Upper lobe of left lung (tissue), 4 donors: ENCODE data around the gene HBG2.

Experiments
- CTCF ChIP-seq, 6 experiments: fragments of 450-650 bp in 4 of 6; fragments of 200-600 bp in 2 of 6; sonication (generic) in 2 of 6; IDR thresholded peaks; one replicate each; pipeline ENCODE4 v1.5.1; 2016 to 2019; ENCODE audit warnings: antibody characterized with exemption in 6 of 6
- POLR2A ChIP-seq, 4 donors: fragments of 450-650 bp; IDR thresholded peaks; one replicate each; pipeline ENCODE4 v1.5.1; 2016 to 2017; ENCODE audit warnings: antibody characterized with exemption in 4 of 4, mild to moderate bottlenecking in 2 of 4

DNA sequence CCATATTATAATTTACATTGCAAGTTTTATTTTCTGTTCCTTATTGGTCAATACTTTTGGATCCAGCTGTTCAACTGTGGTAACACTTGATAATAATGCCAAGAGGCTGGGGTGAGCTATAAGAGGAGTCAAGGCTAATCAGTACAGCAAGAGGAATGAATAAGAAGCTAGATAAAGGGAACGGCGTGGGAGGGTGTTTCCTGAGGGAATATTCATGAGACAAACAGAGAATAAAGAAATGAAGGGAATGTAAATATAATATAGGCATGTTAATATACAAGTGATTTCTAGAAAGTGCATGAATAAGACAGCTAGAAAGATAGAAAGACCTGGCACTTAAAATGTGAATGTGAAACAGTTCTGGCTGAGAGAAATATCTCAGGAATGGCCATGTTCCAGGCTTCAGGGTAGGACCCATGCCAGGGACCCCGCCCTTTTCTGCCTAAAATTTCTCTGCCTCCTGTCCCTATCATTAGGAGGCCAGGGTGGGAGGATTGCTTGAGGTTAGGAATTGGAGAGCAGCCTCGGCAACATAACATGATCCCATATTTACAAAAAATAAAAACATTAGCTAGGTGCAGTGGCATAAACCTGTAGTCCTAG is 43.2 kb upstream of the HBG2 start:
- no peak for TF ChIP-seq CTCF (IDR thresholded peaks at IDR 0.05)
- no peak for TF ChIP-seq POLR2A (IDR thresholded peaks at IDR 0.05)
